GM12875 (cell line): Measurements from ENCODE around the gene FGA.
"Not testable (repeated sequence)": the region's sequence is repeated elsewhere in the genome, so short reads cannot be mapped to it uniquely, and the experiment has no call there.

Source experiments
- H3K4me3 ChIP-seq: one replicate; pipeline ENCODE4 v1.5.1; 2011; ENCODE audit warnings: low read depth, low read length, control low read depth
- TF ChIP-seq, protein P1 (sequence below): IDR thresholded peaks from 2 replicates; pipeline ENCODE4 v1.5.1; 2011; ENCODE audit warnings: low read depth, mild to moderate bottlenecking, control low read depth, inconsistent platforms, low read length, moderate library complexity, borderline replicate concordance; ENCODE audit not compliant: insufficient read depth

The FGA gene

DNA sequence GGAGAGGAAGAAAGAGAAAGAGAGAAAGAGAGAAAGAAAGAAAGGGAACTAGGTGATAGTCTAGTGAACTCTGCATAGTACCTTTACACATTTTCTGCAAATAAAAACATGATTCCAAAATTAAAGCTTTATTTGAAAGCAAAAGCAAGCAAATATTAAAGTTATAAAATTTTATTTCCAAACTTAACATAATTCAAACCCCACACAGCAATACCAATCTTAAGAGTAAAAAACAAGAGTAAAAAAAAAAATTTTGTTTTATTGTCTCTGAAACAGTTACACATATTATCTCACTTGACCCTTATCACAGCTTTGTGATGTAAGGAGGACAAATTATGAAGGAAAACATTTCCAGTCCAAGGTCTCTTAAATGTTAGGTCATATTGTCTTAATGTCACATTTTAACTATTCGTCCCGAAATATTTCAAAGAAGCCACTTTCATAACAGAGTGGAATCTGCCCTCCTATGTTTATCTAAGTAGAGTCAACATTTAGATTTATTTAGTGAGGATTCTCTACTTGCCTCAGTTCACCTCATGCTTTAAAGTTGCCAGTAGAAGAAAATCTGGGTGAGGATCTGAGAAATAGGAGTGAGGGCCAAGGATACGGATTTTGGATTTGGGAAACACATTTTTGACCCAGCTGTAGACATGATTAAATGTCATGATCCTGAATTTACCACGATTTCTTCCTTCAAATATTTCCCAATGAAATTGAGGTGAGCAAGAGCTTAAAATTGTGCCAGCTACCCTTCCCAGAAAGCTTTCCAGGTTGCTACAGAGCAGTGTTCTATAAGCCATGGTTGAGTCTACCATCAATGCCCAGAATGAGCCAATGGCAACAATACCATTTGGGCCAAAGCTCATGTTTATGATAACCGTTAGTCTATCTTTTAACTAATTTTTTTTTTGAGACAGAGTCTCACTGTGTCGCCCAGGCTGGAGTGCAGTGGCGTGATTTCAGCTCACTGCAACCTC is 7.5 kb upstream of the FGA start:
- TF ChIP-seq, protein P1, sequence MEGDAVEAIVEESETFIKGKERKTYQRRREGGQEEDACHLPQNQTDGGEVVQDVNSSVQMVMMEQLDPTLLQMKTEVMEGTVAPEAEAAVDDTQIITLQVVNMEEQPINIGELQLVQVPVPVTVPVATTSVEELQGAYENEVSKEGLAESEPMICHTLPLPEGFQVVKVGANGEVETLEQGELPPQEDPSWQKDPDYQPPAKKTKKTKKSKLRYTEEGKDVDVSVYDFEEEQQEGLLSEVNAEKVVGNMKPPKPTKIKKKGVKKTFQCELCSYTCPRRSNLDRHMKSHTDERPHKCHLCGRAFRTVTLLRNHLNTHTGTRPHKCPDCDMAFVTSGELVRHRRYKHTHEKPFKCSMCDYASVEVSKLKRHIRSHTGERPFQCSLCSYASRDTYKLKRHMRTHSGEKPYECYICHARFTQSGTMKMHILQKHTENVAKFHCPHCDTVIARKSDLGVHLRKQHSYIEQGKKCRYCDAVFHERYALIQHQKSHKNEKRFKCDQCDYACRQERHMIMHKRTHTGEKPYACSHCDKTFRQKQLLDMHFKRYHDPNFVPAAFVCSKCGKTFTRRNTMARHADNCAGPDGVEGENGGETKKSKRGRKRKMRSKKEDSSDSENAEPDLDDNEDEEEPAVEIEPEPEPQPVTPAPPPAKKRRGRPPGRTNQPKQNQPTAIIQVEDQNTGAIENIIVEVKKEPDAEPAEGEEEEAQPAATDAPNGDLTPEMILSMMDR: no peak
- H3K4me3 ChIP-seq: no peak overlapping the region

DNA sequence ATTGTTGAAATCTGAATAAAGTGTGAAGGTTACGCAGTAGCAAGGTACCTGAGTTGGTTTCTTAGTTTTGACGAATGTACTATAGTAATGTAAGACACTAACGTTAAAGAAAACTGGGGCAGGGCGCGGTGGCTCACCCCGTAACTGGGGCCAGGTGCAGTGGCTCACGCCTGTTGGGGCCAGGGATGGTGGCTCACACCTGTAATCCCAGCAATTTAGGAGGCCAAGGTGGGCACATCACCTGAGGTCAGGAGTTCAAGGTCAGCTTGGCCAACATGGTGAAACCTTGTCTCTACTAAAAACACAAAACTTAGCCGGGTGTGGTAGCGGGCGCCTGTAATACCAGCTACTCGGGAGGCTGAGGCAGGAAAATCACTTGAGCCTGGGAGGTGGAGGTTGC is 6.7 kb upstream of the FGA start:
- not testable (repeated sequence) for H3K4me3 ChIP-seq

DNA sequence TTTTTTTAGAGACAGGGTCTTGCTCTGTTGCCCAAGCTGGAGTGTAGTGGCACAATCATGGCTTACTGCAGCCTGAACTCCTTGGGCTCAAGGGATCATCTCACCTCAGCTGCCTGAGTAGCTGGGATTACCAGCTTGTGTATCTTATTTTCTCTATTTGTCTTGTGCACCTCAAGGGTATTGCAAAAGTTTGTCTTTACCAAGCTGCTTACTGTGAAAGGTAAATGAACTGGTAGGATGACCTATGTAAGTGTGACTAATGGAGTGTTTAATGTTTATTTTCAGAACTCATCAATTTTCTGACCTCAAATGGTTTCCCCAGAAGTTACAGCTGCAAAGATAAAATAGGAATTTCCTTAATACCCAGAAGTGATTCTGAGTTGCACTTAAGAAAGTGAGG is 5.3 kb upstream of the FGA start:
- TF ChIP-seq, protein P1: no peak
- H3K4me3 ChIP-seq: no peak overlapping the region

DNA sequence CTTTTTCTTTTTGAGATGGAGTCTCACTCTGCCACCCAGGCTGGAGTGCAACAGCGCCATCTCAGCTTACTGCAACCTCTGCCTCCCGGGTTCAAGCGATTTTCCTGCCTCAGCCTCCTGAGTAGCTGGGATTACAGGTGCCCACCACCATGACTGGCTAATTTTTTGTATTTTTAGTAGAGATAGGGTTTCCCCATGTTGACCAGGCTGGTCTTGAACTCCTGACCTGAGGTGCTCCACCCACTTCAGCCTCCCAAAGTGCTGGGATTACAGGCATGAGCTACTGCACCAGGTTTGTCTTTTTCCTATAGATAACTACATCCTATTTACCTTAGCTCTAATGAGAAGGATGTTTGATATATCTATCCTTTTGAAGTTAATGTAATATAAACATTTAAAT is 3.8 kb upstream of the FGA start:
- H3K4me3 ChIP-seq: not testable (repeated sequence)

DNA sequence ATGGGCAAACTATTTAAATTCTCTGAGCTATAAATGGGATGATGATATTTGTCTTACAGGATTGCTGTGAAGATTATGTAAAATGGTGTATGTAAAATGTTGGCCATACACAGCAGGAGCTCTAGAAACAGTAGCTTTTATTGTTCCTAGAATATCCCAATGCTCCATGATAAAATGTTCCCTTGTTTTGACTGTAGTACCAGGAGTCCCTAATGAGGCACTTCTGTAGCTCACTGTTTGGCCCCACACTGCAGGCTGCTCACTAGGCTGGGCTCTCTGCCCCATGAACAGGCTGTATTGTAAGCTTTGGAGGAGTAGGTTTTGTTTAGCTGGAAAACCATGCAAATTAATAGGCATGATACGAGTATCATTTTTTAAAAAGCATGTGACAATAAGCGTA is 3.3 kb upstream of the FGA start:
- no peak overlapping the region for H3K4me3 ChIP-seq
- TF ChIP-seq, protein P1: no peak

DNA sequence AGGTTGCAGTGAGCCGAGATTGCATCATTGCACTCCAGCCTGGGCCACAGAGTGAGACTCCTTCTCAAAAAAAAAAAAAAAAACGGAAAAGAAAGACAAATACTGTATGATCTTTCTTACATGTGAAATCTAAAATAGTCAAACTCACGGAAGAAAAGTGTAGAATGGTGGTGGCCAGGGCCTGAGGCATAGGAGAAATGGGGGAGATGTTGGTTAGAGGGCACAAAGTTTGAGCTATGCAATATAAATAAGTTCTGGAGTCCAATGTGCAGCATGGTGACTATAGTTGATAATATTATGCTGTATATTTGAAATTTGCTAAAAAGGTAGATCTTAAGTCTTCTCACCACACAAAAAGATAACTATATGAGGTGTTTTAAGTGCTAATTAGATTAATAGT is 1.3 kb upstream of the FGA start:
- no peak overlapping the region for H3K4me3 ChIP-seq
- TF ChIP-seq, protein P1: no peak

DNA sequence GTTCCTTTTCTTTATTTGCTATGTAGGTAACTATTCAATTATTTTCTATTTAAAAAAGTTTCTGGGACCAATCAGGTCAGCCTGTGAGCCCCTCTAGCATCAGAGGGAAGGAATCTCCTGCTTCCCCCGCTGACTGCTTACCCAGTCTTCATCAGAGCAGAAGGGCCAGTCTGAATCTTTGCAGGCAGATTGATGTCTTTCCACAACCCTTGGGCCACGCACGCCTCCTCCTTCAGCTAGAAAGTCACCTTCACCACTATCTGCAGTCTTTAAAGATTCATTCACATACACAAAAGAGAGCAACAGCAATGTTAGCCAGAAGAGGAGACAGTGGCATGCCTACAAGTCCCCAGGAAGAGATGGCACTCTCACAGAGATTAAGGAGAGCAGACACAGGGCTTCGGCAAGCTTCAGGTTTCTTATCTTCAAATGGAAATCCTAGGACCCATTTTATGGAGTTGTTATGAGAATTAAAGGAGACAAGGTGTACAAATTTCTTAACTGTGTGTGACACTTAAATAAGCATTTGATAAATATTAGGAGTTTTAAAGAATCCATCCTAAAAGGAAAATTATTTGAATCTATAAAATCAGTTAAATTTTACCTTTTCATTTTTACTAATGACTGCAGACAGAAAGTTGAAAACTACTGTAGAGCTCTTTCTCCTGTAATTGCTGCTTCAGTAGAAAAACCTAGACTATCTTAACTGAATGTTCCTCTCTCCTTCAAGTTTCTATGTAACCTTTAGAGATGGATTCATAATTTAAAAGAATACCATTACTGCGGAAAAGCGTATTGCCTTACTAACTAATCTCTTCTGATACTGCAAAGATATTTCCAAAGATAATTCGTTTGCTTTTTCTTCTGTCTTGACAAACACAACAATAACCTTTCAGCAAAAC is 995 bp downstream of the FGA start:
- no peak overlapping the region for H3K4me3 ChIP-seq
- TF ChIP-seq, protein P1: no peak

DNA sequence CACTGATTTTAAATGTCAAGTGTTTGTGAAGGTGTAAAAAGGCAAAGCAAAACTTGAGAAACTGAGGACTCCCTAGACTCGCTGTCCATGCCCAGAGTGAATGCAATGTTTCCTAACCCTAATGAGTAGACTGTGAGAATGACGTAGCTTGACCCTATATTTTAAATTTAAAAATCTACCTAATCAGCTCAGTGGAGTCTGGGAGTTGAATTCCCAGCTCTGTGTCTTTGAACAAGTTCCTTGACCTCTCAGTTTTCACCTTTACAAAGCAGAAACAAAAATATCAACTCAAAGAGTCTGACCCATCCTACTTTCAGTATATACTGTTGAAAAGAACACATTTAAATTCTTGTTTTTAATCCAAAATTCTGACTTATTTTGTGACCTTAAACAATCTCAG is 2.3 kb downstream of the FGA start:
- TF ChIP-seq, protein P1: no peak
- no peak overlapping the region for H3K4me3 ChIP-seq
